IMR-90 (cell line): ENCODE data around the gene PIK3CG.

Experiments
- BHLHE40 ChIP-seq: fragments of 150-350 bp; IDR thresholded peaks from 2 replicates; pipeline ENCODE4 v1.6.1; 2016; ENCODE audit warnings: mild to moderate bottlenecking, low read depth, low read length
- CTCF ChIP-seq: conservative IDR thresholded peaks from 2 replicates; pipeline ENCODE4 v1.5.1; 2012; ENCODE audit warnings: mild to moderate bottlenecking, low read depth, low read length, improper control_type of control experiment
- ELK1 ChIP-seq: fragments of 150-350 bp; IDR thresholded peaks from 2 replicates; pipeline ENCODE4 v1.6.1; 2016; ENCODE audit warnings: low read depth, mild to moderate bottlenecking, low read length, moderate library complexity, borderline replicate concordance
- MAZ ChIP-seq: IDR thresholded peaks from 2 replicates; pipeline ENCODE4 v1.6.1; 2012; ENCODE audit warnings: low read depth, mild to moderate bottlenecking, low read length, improper control_type of control experiment, moderate library complexity, borderline replicate concordance
- POLR2A ChIP-seq: IDR thresholded peaks from 2 replicates; pipeline ENCODE4 v1.6.1; 2012; ENCODE audit warnings: mild to moderate bottlenecking, low read depth, low read length
- SMC3 ChIP-seq: fragments of 150-350 bp; IDR thresholded peaks from 2 replicates; pipeline ENCODE4 v1.6.1; 2016; ENCODE audit warnings: low read depth, mild to moderate bottlenecking, antibody characterized with exemption, low read length, moderate library complexity

- no peak for TF ChIP-seq POLR2A
- no peak for TF ChIP-seq CTCF
- no peak for TF ChIP-seq BHLHE40
- no peak for TF ChIP-seq SMC3
- no peak for TF ChIP-seq MAZ
- TF ChIP-seq ELK1 = no peak
Measured at GRCh38 chr7:106915873-106916272, 50.8 kb downstream of the PIK3CG start.
